Activated T-cell treated with anti-CD3 and anti-CD28 coated beads for 24 hours (primary cell): ENCODE data around the gene MTMR11.
"Not testable (repeated sequence)": the region's sequence is repeated elsewhere in the genome, so short reads cannot be mapped to it uniquely, and the experiment has no call there.

Experiments
- DNase-seq: peaks from one replicate; pipeline ENCODE4 v3.0.0-alpha.2; 2020; ENCODE audit warnings: low read depth

The MTMR11 gene

DNA sequence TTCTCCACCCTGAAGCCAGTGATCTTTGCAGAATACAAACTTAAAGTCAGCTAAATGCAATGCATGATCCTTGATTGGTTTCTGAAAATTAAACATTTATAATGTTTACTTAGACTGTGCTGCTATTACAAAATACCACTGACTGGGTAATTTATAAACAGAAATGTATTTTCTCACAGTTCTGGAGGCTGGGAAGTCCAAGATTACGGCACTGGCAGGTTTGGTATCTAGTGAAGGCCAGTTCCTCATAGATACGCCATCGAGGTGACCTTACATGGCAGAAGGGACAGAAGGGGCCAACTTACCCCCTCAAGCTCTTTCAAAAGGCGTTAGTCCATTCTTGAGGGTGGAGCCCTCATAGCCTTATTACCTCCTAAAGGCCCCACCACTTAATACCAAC is 40.1 kb downstream of the MTMR11 start:
- no peak for DNase-seq

DNA sequence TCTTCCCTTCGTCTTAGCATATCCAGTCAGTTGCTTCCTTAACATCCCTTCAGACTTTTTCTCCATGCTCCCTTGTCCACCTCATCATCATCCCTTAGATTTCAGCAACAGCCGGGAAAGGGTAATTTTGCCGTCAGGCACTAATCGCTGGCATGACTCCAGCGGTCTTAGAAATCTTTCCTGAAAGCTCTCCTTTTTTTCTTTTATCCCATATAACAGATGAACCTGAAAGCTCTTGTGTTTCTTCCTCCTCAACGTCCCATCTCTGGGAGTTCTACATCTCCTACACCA is 47.7 kb downstream of the MTMR11 start:
- no peak for DNase-seq

DNA sequence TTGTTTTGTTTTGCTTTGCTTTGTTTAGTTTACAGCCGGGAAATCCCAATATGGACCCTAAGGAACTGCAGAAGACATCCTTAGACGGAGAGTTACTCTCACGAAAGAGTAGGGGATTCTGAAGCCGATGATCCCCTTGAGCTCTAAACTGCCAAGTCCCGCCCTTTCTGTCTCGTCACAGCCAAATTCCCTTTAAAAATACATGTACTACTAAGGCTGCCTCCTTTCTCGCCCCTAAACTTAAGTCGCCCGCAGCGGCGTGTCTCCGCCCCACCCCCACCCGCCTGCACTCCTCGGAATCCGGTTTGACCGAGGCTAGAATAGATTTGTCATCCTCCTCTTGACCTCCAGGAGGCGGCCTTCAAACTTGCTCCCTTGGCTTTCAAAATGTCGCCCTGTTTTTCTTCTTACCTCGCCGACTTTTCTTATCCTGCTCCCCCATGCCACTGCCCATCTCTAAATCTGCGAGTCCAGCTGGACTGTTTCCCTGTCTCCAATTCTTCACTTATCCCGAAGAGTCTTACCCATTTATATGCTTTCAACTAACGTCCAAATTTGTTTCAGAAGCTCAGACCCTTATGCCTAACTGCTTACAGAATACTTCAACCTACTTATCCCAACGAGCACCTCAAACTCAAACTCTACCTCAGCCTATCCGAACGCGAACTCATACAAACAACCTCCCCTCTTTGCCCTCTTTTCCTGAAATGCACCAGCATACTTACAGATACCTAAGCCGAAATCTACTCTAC is 48.3 kb downstream of the MTMR11 start:
- DNase-seq: peak; percentile 68

DNA sequence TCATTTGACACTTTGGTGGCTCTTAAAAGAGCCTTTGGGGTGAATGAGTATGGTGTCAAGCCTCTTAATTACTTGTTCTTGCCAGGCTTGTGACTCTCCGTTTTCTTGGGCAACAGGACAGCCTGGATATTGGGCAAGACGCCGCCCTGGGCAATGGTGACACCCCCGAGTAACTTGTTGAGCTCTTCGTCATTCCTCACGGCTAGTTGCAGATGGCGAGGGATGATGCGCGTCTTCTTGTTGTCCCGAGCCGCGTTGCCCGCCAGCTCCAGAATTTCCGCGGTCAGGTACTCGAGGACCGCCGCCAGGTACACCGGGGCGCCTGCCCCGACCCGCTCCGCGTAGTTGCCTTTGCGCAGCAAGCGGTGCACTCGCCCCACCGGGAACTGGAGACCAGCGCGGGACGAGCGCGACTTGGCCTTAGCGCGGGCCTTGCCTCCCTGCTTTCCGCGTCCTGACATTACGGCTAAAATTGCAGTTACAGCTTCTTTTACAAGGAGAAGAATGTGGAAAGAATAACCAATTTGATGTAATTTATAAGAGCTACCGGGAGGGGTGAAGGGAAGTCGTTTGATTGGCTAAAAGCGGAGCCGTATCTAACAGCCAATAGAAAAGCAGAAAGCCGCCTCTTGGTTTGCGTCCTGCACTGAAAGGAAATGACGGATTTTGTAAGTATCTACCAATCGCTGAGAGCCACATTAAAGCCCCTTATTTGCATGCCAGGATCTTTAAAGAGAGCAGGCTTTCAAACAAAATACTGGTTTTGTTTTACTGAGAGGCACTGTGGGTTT is 49.0 kb downstream of the MTMR11 start:
- peak; percentile 69 for DNase-seq

DNA sequence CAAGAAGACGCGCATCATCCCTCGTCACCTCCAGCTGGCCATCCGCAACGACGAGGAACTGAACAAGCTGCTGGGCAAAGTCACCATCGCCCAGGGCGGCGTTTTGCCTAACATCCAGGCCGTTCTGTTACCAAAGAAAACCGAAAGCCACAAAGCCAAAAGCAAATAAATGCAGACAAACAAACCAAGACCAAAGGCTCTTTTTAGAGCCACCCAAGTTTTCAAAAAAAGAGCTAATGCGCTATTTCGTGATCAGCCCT is 49.6 kb downstream of the MTMR11 start:
- not testable (repeated sequence) for DNase-seq

DNA sequence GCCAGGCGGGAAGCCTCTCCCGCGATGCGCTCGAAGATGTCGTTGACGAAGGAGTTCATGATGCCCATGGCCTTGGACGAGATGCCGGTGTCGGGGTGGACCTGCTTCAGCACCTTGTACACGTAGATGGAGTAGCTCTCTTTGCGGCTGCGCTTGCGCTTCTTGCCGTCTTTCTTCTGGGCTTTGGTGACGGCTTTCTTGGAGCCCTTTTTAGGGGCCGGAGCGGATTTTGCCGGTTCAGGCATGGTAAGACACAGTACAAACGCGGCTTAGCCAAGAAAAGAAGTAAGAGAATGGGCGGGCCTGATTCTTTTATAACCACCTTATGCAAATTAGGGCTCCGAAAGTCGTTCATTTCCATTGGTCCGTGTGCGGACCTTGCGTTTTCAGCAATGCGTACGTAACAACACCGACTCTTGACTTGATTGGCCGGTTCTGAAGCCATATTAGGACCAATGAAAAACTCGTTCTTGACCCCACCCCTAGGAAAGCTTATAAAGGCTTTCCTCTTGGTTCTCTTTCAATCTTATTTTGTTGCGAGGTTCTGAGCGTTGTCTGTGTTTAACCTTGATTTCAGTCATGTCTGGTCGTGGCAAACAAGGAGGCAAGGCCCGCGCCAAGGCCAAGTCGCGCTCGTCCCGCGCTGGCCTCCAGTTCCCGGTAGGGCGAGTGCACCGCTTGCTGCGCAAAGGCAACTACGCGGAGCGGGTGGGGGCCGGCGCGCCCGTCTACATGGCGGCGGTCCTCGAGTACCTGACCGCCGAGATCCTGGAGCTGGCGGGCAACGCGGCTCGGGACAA is 50.1 kb downstream of the MTMR11 start:
- peak; percentile 86 for DNase-seq

DNA sequence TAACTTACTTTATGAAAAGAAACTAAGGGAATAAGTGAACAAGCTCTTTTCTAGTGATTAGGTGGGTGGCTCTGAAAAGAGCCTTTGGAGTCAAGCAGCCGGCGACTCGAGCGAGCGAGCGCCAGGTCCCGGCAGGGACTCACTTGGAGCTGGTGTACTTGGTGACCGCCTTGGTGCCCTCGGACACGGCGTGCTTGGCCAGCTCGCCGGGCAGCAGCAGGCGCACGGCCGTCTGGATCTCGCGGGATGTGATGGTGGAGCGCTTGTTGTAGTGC is 50.6 kb downstream of the MTMR11 start:
- not testable (repeated sequence) for DNase-seq

DNA sequence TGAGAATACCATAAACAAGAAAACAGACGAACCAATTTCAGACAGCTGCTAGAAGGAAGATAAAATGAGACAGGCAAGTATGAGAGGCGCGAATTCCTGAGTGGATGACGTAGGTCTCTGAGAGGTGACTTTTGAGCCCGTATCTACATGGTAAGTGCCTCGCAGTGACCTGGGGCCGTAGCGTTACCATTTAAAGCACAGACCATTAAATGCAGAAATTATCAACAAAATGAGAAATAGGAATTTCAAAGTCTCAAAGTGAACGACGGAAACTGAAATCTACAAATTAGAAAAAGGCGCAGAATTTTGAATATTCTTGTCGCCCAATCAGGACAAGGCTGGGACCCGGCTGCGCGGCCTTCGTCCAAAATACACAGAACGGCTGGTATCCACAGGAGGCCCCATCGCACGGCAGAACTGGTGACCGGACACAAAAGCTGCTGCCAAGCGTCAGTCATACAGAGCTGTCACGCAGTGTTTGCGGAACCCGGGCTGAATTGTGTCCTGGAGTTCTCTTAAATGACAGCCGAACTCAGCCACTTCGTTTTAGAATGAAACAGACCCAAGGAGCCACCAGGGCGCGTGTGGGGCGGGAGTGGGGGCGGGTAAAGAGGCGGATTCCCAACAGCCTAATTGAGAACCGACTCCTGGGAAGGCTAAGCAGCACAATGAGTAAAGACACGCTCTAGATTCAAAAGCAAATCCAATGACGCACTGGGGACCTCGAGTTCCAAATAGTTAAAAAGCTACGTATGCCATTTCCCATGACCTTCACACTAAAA is 51.1 kb downstream of the MTMR11 start:
- DNase-seq: peak; percentile 46

DNA sequence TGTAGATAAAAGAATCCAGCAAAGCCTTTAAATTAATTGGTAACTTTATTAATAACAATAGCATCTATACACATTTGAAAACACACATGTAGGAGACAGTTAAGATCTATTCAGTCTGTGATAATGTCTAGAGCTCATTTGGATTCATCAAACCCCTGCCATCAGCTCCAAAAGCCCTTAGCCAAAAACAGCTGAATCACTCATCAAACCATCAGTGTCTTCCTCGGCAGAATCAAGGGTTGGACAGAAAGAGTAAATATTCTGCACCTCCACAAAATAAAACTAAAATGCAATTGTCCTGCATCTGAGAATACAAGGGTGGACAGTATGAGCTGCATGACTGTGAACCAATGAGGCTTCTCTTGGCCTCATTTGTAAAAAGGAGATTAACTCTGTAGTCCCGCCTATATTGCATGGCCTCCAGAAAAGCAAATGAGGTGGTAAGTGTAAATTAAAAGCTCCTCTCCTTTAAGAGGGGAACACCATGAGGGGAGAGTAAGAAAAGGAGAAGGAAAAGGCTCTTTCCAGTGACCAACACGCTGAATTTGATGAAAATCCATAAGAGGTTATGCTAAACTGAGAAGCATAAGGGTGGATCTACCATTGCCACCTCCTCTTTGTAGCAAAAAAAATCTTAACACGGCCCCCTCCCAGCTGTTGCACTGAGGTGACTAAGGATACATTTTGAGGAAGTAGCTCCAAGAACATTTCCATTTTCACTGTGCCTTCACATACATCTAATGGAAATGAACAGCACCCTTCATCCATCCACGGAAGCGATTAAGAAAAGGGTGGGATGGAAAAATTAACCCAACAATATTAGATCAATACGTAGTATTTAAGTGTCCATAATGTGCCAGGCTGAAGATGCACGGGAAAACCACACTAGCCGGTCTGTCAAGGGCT is 52.0 kb downstream of the MTMR11 start:
- no peak for DNase-seq

DNA sequence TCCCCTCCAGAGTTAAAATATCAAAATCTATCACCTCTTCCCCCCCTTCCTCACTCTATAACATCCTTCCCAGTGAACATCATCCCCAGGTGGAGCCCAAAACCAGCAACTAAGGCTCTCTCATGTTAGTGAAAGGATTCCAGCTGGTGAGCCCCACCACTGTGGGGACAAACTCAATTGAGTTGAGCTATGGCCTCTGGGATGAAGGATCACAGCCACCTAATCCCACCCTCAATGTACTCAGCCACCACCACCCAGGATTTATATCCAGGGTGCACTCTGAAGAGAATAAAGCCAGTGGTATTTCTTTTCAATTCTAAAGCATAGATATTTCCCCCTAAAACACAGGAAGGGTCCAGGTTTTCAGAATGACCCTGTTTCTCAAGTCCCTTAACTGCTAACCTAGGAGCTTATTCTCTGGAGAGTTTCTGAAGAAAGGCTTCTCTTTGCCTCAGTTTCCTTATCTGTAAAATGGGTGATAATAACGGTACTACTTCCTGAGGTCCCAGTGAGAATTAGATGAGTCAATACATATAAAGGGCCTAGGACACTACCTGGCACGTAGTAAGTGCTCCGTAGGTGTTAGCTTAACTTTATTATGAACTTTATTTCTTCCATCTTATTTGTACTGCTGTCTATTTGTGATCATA is 53.0 kb downstream of the MTMR11 start:
- no peak for DNase-seq

DNA sequence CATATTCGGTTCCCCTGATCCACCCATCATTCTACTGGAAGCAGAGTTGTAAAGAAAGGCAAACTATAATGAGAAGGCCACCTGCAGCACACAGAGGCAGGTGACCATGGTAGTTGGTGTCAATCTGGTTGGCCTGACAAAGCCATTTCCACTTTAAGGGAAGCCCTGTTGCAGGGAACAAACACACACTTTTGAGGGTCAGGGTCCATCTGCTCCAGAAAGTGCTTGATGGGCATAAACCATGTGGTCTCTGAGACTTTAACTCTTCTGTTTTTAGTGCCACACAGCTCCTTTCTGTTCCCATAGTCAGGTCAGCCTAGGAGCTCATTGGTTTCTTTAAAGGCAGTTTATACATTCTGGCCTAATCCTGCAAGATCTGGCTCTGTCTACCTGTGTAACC is 54.8 kb downstream of the MTMR11 start:
- DNase-seq: no peak

DNA sequence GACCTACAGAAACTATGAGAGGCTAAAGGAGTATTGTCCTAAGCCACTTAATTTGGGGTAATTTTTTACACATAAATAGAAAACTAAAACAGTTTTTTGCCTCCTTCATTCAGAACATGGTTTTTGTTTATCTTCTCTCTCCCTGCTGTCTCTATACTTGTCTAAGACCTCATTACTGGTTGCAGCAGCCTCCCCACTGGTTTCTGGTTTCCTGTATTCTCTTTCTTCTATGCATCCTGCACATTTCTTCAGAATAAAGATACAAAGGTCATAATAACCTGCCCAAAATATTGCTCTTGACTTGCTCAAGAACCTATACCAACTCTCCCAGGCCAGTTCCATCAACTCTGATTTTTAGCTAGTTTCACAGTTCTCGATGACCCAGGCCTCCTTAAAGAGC is 57.1 kb downstream of the MTMR11 start:
- no peak for DNase-seq
